Measurements from ENCODE around the gene SUPT3H. TPM values are rescaled to one million over a fixed set of nuclear protein-coding genes. Genes with fewer than 3 reads are reported as not detected.

The SUPT3H gene
- total and polyA plus RNA-seq, 2 of the 8 experiments (the other 6 are each of a cell fraction or from before 2014, with no cell fraction given): 18.8 to 23.0 TPM

GRCh38 chr6:45327956-45328522, 49.7 kb downstream of the SUPT3H start, which contains the start of gene RUNX2:
RUNX2 (plus strand) TSS chr6:45328330; CDS start chr6:45328727, 397 bp downstream.
- H3K4me3 ChIP-seq (ENCODE audit: extremely low read depth in 1 of 4, insufficient read depth in 2 of 4, low read depth in 3 of 4, low read length in 4 of 4): no peak within 1 kb of the TSS
- H4K91ac ChIP-seq (replicated peaks; ENCODE audit: insufficient read length, low read length): no peak within 1 kb of the TSS
- no peak for DNase-seq (ENCODE audit: low read depth in 1 of 2, low spot score in 2 of 2)
- no peak within 1 kb of the TSS for H3K9ac ChIP-seq (replicated peaks in 1 of 4; ENCODE audit: extremely low read depth in 1 of 4, low read depth in 3 of 4, low read length in 3 of 4)
- no peaks in the 10 kb centered on the region for H3K36me3 ChIP-seq (ENCODE audit: control insufficient read depth in 2 of 4, insufficient read depth in 4 of 4, low read length in 3 of 4)
- no peak within 1 kb of the TSS for H2BK120ac ChIP-seq (replicated peaks; ENCODE audit: low read depth, low read length)
- peak within 1 kb of the TSS; percentile 0 to 49; a peak in 1 of 4 replicates for H3K4me2 ChIP-seq (ENCODE audit: insufficient read depth in 1 of 2, low read depth in 2 of 2, low read length in 2 of 2)
- H4K5ac ChIP-seq (ENCODE audit: insufficient read length, low read depth, low read length): no peak within 1 kb of the TSS
- peaks cover 0 to 7% (median 3%) of the 10 kb centered on the region in 4 experiments; a peak in 3 of 7 replicates for H3K4me1 ChIP-seq (replicated peaks in 1 of 4; ENCODE audit: control insufficient read depth in 3 of 4, insufficient read depth in 4 of 4, low read length in 3 of 4)
- H3K23ac ChIP-seq (ENCODE audit: insufficient read length): no peak within 1 kb of the TSS
- no peak within 1 kb of the TSS for H2BK12ac ChIP-seq (ENCODE audit: low read depth, low read length)
- POLR2A ChIA-PET (ENCODE audit: partially characterized antibody): interaction anchor here (1.2 kb wide), 1 partner anchor 7 kb away, joined by 5 read pairs; no protein-coding TSS in a partner anchor
- H2BK20ac ChIP-seq (ENCODE audit: low read length): no peak within 1 kb of the TSS
- H3K4ac ChIP-seq (replicated peaks; ENCODE audit: insufficient read length, low read depth, low read length): no peak within 1 kb of the TSS
- no peaks in the 10 kb centered on the region for H3K79me1 ChIP-seq (ENCODE audit: low read depth, low read length)
- H2AFZ ChIP-seq (ENCODE audit: low read length): no peak within 1 kb of the TSS
- H3K56ac ChIP-seq (replicated peaks; ENCODE audit: insufficient read length, low read depth, low read length): no peak within 1 kb of the TSS
- H3K79me2 ChIP-seq (ENCODE audit: control insufficient read depth in 1 of 2, insufficient read depth in 2 of 2, low read length in 2 of 2): no peaks in the 10 kb centered on the region
- no peaks in the 10 kb centered on the region for H4K20me1 ChIP-seq (replicated peaks in 1 of 2; ENCODE audit: control insufficient read depth in 1 of 2, insufficient read depth in 2 of 2, low read length in 2 of 2)
- no peak within 1 kb of the TSS for H4K8ac ChIP-seq (ENCODE audit: extremely low read depth, insufficient read depth, low read length)
- no peak within 1 kb of the TSS for H2BK5ac ChIP-seq (ENCODE audit: low read depth, low read length)
- no peak within 1 kb of the TSS for H2AK5ac ChIP-seq (ENCODE audit: low read depth, low read length)
- no peaks in the 10 kb centered on the region for H3K9me3 ChIP-seq (ENCODE audit: insufficient read depth in 2 of 2, low read depth in 1 of 2, low read length in 1 of 2)
- FAIRE-seq: peak; percentile 81
- 53% methylated on average over 5 of the region's 5 CpGs; no CpG with 5 or more reads in 1 of the 2 experiments for WGBS, 2 experiments (ENCODE audit: extremely low coverage in 1 of 2, insufficient coverage in 1 of 2, insufficient read length in 1 of 2, insufficient replicate concordance in 2 of 2, low coverage in 1 of 2, low lambda C conversion rate in 2 of 2, missing lambda C conversion rate in 1 of 2)
- H3K27me3 ChIP-seq (replicated peaks in 1 of 4; ENCODE audit: control insufficient read depth in 3 of 4, extremely low read depth in 1 of 4, insufficient read depth in 3 of 4, low read length in 3 of 4): no peaks in the 10 kb centered on the region
- no peak within 1 kb of the TSS for H3K27ac ChIP-seq (ENCODE audit: low read depth, low read length)
- H3K14ac ChIP-seq (ENCODE audit: insufficient read length): no peak within 1 kb of the TSS
- no peaks in the 10 kb centered on the region; the same call in 1 of the 2 replicates for H3K23me2 ChIP-seq (ENCODE audit: low read depth, low read length)
- CTCF ChIA-PET (ENCODE audit: partially characterized antibody): interaction anchor here (0.6 to 1.3 kb wide), 2 partner anchors 48 to 672 kb away, joined by 3 to 5 read pairs; no protein-coding TSS in a partner anchor
- H2BK15ac ChIP-seq (ENCODE audit: low read length): no peak within 1 kb of the TSS
- no peak within 1 kb of the TSS for H3K18ac ChIP-seq (ENCODE audit: extremely low read depth, low read length)
- no peak for TF ChIP-seq SIRT6 (IDR thresholded peaks at IDR 0.05; ENCODE audit: low read length)
- TF ChIP-seq JUN (IDR thresholded peaks at IDR 0.05; ENCODE audit: low read depth, low read length): no peak
- no peak for TF ChIP-seq JUND (IDR thresholded peaks at IDR 0.05; ENCODE audit: low read length)
- TF ChIP-seq GABPA (IDR thresholded peaks at IDR 0.05; ENCODE audit: borderline replicate concordance, insufficient read depth, low read length): no peak
- TF ChIP-seq RFX5 (IDR thresholded peaks at IDR 0.05; ENCODE audit: borderline replicate concordance, low read depth, low read length): no peak
- no peak for TF ChIP-seq BRCA1 (IDR thresholded peaks at IDR 0.05; ENCODE audit: low read depth, low read length)
- no peak for TF ChIP-seq NRF1 (IDR thresholded peaks at IDR 0.05; ENCODE audit: low read depth, low read length)
- no peak for TF ChIP-seq ATF2 (IDR thresholded peaks at IDR 0.05; ENCODE audit: low read length)
- TF ChIP-seq SRF (IDR thresholded peaks at IDR 0.05; ENCODE audit: low read depth, low read length): no peak
- TF ChIP-seq TAF1 (IDR thresholded peaks at IDR 0.05; ENCODE audit: low read depth, low read length): no peak
- TF ChIP-seq NANOG (IDR thresholded peaks at IDR 0.05; ENCODE audit: insufficient read depth, low read depth, low read length, poor library complexity, severe bottlenecking): no peak
- no peak for TF ChIP-seq CEBPB (IDR thresholded peaks at IDR 0.05; ENCODE audit: low read depth, low read length)
- no peak for TF ChIP-seq TBP (IDR thresholded peaks at IDR 0.05; ENCODE audit: low read depth, low read length)
